ENCODE results near the gene TTC38.
"Not testable (repeated sequence)": the region's sequence is repeated elsewhere in the genome, so short reads cannot be mapped to it uniquely, and the experiment has no call there.

TTC38 gene

DNA sequence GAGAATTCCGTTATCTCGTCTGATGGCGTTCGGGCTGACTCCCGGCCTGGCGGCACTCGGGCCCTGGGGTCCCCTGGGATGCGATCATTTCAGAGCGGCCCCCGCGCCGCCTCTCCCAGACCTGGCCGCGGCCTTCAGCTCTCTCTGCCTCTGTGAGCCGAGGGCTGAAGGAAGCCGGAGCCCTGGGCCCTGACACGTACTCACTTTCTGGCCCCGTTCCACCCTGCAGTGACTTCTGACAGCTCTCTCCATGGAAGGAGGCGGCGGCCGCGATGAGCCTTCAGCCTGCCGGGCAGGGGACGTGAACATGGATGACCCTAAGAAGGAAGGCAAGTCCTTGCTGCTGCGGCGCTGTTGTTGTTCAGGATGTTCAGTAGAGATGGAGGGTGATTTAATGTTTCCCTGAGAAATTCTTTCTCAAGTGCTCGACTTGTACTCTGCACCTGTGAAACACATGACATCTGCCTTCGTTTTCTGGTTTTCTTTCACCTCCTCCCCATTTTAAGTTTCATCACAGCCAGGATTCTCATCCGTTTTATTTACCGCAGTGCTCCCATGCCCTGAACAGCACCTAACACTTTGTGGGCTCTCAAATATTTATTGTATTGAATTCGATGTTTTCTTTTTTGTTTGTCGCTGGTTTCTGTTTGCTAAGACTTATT is 29.5 kb downstream of the TTC38 start:
- no peak for DNase-seq

DNA sequence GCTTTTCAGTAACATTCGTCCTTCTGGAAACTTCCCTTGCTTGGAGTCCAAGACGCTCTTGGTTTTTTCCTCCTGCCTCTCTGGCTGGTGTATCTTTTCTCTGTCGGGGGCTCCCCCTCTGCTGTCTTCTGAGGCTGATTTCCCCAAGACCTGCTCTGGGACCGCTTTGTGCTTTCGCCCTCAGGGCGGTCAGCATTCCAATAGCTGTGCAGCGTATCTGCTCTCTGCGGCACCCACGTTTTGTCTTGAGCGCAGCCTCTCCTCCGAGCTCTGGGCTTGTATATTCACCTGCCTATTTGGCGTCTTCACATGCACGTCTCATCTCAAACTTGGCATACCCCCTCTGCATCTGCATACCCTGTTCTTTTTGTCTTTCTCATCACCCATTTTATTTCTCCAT is 31.3 kb downstream of the TTC38 start:
- DNase-seq, result no peak

DNA sequence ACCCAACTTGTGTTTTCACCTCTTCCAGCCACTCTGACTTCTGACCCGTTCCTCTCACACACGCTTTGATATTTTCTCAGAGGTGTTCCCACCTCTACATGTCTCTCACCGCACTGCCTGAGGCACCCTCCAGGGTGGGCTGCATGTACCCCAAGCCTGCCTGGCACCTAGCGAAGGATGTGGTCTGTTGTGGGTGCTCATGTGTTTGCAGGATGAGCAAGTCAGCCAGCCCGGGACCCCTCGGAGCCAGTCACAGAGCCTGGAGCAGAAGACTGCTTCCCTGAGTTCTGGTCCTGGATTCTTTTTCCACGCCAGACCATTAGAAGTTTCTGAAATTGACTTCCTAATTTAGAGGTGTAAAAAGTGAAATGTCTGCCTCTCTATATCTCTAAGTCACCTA is 32.7 kb downstream of the TTC38 start:
- DNase-seq, result no peak

DNA sequence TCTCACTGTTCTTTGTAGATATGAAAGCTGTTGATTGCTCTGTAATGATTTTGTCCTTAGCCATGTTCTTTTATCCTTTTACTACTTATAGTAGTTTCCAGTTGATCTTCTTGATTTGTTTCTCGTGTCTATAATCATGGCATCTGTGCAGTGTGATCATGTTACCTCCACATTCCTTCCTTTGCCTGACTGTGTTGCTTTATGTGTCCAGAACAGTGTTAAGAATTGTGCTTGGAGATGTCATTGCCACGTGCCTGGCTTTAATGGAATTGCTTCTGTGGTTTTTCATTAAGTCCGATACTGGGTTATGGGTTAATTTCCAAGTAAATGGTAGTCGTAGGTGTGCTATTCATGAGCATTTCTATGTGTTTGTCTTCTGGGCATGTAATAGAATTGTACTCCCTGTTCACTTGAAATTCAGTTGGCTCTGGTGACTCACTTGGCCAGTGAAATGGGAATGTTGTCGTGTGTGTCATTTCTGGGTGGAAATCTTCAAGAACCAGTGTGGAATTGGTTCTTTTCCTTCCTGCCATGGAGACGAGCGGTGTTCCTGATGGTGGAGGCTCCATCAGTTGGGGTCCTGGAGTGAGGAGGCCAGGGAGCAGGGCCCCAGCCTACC is 35.6 kb downstream of the TTC38 start:
- DNase-seq, result no peak

DNA sequence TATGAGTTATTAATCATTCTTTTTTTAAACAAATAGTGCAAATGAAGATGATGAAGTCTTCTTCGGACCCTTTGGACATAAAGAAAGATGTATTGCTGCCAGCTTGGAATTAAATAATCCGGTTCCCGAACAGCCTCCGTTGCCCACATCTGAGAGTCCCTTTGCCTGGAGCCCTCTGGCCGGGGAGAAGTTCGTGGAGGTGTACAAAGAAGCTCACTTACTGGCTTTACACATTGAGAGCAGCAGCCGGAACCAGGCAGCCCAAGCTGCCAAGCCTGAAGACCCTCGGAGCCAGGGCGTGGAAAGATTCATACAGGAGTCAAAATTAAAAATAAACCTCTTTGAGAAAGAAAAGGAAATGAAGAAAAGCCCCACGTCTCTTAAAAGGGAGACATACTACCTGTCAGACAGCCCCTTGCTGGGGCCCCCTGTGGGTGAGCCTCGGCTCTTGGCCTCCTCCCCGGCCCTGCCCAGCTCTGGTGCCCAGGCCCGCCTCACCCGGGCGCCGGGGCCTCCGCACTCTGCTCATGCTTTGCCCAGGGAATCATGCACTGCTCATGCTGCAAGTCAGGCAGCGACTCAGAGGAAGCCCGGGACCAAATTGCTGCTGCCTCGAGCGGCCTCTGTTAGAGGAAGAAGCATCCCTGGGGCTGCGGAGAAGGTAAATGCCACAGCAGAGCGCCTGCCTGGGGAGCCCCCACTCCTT is 40.6 kb downstream of the TTC38 start:
- DNase-seq, result no peak

DNA sequence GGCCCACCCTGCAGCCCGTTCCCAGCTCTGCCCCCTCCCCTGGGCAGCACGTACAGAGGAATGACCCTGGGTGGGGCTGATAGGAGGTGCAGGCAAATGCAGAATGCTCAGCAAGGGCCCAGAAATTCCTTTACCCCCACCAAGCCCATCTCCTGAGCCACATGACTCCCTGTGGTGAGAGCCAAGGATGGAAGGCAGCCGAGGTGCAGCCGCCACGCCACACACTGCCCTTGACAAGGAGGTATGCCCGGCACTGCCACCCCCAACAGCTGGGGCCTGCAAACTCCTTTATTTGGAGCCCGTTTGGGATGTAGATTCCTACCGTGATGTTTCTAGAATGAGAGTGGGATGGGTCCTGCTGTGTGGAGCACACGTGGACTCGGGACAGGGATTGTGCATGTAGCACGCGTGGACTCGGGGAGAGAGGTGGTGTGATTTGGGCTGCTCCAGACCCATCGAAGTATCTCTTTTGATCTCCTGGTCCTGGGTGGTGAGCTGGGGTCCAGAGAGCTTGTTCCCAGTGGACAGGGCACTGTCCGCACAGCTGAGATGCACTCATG is 41.8 kb downstream of the TTC38 start:
- no peak for DNase-seq

DNA sequence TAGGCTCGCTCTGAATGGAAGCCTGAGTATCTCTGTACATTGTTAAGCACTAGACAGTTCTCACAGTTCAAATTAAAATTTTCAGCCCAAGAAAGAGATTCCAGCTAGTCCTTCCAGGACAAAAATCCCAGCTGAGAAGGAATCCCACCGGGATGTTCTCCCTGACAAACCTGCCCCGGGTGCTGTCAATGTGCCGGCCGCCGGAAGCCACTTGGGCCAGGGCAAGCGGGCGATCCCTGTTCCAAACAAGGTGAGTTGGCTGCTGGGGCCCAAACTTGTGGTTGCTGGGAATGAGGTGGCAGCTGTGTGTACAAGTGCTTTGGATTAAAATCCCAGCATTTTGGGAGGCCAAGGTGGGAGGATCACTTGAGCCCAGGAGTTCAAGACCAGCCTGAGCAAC is 44.2 kb downstream of the TTC38 start:
- no peak for DNase-seq

DNA sequence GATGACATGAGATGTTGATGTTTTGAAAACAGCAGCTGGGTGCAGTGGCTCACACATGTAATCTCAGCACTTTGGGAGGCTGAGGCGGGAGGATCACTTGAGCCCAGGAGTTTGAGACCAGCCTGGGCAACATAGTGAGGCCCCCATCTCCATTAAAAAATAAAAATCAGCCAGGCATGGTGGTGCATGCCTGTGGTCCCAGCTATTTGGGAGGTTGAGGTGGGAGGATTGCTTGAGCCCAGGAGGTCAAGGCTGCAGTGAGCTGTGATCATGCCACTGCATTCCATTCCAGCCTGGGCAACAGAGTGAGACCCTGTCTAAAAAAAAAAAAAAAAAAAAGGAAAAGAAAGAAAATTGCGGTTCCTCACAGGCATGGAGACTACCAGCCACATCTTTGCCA is 45.0 kb downstream of the TTC38 start:
- not testable (repeated sequence) for DNase-seq

DNA sequence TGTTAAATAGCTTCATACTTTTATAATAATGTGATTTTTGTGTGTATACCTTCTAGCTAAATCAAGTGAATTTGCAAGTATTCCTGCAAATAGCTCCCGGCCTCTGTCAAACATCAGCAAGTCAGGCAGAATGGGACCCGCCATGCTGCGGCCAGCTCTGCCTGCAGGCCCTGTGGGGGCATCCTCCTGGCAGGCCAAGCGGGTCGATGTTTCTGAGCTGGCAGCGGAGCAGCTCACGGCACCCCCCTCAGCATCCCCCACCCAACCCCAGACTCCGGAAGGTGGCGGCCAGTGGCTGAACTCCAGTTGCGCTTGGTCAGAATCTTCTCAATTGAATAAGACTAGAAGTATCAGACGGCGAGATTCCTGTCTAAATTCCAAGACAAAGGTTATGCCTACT is 48.2 kb downstream of the TTC38 start:
- no peak for DNase-seq

DNA sequence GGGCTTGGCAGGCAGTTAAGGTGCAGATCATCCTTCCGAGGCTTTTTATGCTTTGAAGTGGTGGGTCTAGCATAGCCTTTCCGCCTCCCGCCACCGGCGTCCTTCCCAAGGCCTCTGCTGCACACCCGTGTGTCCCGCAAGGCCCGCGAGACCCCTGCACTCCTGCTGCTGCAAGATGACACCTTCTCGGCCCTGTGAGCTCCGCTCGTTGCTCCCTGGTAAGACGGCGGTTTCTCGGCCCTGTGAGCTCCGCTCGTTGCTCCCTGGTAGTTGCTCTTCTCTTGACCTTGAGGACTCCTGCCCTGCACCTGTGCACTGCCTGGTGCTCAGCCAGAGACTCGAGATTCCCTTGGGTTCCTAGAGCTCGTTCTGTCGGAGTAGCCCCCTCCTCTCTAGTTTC is 49.8 kb downstream of the TTC38 start:
- DNase-seq, result no peak

DNA sequence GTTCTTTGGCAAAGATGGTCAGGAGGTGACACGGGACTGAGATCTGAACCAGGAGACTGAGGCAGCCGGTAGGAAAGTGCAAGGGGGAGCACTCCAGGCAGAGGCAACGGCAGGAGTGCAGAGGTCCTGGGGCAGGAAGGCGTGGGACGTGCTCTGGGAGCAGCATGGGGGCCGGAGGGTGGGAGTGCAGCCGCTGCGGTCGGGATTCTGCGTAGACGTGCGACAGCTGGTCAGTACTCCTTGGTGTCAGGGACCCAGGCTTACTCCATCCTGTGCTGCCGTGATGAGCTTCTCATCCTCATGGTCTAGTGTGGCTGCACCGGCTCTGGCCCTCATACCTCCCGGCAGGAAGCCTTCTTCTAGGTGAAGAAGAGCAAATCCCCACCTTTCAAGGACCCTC is 50.8 kb downstream of the TTC38 start:
- no peak for DNase-seq

DNA sequence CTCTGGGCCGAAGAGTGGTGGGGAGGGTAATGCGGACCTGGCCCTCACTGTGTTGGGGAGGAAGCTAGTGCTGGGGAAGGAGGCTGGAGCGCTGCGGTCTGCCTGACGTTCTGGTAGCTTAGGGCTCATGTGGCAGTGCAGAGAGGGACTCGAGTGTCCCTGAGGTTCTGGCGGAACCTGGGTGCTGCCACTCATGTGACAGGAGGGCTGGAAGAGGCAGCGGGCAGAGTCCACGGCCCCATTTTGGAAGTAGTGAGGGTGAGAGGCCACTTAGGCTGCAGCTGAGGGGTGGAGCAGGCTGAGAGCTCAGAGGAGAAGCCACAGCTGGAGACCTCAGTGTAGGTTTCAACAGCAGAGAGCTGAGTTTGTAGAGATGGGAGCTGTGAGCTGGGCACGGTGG is 51.5 kb downstream of the TTC38 start:
- no peak for DNase-seq

DNA sequence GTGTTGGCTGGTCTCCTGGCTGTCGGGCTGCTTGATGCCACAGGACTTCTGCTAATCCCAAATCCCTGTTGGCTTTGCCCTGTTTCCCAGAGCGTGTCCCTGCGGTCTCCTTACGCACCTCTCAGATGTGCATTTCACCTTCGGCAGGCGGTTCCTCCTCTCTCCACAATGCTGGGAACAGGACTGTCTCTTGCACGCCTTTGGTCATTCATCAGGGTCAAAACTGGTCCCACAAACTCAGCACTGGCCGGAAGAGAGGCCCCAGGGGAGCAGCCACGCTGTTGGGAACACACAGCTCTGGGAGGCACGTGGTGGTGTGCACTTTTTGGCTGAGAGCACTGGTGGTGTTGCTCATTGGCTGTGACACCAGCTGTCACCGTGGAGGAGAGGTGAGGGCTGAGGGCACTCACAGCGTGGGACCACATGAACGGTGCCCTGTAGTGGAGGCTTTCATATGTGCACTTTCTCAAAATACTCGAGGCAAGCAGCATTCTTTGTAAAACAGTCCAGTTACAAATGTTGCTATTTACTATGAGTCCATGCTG is 52.4 kb downstream of the TTC38 start:
- no peak for DNase-seq

DNA sequence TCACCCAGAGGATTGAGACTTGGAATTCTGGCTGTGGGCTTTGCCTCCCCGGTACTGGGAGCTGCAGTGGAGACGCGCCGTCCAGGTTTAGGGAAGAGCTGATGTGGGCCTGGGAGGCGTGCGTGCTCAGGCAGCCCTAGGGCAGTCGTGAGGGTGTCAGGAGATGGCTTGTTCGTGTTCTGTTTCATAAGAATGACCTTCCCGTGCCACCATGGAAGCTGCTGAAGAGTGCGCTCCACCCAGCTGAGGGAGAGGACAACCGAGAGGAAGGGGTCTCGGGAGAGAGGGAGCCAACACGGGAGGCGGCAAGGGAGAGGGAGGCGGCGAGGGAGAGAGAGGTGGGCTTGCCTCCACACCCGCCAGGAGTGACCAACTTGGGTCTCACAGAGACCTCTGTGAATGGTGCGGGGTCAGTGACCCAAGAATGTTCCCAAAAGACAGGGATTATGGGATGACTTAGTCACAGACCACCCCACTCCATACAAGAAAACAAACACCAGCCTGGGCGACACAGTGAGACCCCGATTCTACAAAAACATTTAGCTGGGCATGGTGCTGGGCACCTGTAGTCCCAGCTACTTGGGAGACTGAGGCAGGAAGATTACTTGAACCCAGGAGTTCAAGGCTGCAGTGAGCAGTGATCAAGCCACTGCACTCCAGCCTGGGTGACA is 53.0 kb downstream of the TTC38 start:
- DNase-seq, result no peak

DNA sequence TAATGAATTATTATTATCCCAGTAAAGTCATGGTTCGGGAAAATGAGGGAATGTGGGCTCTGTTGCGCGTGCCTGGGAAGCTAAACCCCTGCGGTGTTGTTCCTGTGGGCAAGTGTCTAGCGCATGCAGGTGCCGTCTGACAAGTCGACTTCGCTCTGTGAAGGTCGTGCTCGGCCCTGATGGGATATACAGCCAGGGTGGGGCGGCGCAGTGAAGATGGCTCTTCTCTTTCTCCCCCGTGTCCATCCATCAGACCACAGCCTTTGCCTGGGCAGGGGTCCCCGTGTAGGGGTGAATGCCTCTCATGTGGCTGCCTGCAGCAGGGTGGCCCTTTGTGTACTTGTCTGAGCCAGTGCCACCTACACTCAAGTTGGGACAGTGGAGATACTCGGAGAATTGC is 54.9 kb downstream of the TTC38 start:
- DNase-seq, result no peak

DNA sequence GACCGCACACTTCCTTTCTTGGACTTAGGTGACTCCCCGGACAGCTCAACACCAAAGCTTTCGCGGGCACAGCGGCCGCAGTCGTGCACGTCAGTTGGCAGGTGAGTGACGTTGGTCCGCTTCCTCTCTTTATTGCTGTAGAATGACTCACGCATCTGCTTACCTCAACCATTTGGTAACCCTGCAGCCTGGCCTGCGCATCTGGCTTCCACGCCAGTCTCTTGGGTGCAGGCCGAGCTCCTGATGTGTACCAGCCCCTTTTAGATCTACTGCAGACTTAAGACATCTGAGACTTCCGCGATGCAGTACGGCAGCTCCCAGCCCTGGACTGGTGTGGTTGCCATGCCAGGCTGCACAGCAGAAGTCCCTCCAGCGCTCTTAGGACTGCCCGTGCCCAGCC is 55.4 kb downstream of the TTC38 start:
- no peak for DNase-seq

DNA sequence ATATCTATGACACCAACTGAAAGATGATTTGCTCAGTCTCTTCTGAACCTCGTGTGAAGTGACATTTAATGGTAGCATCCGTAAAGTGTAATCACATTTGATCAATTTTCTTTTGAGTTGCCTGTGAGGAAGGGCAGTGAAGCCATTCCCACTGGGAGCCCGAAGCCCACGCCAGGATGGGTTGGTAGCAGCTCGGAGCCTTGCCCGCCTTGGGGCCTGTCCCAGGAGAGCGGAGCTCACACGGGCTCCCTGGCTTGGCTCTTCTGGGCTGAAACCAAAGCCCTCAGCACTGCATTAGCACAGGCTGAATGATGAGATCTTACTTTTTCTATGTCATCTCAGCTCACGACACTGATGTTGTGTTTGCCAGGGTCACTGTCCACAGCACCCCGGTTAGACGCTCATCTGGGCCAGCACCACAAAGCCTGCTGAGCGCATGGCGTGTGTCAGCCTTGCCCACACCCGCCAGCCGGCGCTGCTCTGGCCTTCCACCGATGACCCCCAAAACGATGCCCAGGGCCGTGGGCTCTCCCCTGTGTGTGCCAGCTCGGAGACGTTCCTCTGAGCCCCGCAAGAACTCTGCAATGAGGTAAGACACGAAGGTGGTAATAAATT is 58.4 kb downstream of the TTC38 start:
- DNase-seq, result no peak

DNA sequence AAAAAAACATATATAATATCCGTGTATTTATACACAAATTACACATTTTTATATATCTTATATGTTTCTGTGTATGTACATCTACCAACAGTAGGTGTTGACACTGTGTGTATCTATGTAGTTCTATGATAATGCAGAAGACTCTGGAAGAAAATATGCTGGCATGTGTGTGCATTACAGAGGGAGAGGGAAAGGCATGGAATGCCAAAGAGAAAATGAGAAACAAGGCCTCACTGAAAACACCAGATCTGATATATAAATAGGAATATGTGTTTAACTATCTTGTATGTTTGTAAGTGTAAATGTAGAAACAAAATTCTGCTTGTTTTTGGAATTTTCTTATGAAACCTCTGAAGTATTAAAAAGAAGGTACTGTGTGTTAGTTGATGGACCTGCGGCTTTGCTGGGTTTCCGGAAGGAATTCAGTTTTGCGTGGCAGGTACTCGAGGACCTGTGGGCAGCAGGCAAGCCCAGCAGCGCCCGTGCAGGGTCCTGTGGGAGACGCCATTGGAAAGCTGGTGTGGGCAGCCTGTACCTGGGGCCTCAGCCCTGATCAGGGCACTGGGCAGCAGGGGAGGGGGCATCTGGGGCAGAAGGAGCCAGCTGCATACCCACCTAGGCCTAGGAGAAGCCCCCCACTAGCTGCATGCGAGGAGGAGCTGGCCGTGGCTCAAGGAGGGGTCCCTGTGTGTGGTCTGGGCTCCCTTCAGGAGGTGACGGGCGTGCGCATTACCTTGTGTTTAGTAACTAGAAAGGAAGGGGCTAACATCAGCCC is 60.1 kb downstream of the TTC38 start:
- DNase-seq, result no peak

DNA sequence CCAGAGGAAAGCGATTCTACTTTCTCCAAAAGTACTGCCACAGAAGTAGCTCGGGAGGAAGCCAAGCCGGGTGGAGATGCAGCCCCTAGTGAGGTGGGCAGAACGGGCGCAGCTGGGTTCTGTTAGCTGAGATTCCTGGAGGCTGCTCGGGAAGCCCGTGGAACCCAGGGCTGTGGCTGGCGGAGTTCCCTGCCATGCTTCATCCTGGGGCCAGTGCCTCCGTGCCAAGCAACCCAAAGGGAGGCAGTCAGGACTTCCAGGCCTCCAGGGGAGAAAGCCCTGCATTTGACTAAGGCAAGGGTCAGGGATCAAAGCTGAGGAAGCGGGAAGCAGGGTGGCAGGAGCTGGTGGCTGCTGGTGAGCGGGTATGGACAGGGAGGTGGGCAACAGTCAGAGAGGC is 61.0 kb downstream of the TTC38 start:
- no peak for DNase-seq

DNA sequence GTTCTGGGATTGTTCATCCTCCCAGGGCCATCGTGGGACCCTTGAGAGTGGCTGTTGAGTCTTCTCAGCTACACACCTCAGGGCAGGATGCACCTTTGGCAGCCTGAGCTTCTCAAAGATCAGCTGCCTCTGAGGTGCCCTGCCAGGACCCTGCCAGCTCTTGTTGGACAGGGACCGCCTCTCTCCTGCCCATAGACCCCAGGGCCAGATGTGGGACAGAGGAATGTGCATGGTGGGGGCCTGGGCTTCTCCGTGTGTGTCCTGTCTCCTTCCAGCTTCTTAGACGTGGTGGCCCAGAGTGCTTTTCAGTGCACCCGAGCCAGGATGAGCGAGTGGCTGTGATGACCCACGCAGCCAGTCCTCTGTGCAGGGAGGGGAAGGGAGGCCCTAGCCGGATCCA is 61.8 kb downstream of the TTC38 start:
- no peak for DNase-seq

DNA sequence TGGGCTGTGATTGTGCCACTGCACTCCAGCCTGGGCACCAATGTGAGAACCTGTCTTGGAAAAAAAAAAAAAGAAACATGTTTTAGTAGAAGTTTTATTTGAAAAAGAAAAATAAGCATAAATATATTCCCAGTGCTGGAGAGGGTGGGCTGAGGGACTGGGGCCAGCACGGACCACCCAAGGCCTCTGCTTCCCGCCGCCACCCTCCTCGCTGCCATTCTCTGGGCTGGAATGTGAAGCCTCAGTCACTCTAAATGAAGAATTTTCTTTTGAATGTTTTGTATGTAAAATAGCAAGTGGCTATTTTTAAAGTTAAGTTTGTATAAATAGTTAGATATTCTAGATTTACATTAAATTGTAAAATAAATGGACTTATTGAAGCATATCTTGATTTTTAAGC is 62.6 kb downstream of the TTC38 start:
- no peak for DNase-seq

DNA sequence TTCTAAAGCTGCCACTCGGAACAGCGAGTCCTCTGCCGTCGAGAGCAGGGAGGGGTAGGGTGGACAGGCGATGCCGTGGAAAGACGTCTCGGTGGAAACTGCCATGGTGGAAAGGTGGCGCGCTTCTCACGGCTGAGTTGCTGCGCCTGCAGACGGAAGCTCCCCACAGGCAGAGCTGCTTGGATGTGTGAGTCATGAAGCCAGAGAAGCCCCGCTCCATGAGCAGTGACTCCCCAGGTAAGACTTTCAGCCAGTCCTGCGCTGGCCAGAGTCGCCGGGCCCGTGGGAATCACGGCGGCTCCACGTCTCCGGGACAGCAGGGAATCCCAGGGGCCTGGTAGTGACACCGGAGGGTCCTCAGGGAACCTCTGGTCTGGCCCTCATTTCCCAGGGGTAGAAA is 63.7 kb downstream of the TTC38 start:
- no peak for DNase-seq

All from activated CD4-positive, alpha-beta T cell treated with anti-CD3 and anti-CD28 coated beads for 1 hour (primary cell).